OCI-LY1 (cell line): ENCODE results near the gene AKT3.

Source experiments
- H2AFZ ChIP-seq: fragments of 200-600 bp; sonication (generic), shearing (Covaris generic); 2 replicates; pipeline ENCODE4 v1.6.0; 2014; ENCODE audit warnings: antibody characterized with exemption, mild to moderate bottlenecking, low read length
- H3F3A ChIP-seq: fragments of 200-600 bp; sonication (generic), shearing (Covaris generic); 2 replicates; pipeline ENCODE4 v1.6.0; 2014; ENCODE audit warnings: mild to moderate bottlenecking, antibody characterized with exemption, low read length, moderate library complexity; ENCODE audit not compliant: insufficient read depth
- H3K27ac ChIP-seq: fragments of 200-600 bp; sonication (generic); 2 replicates; pipeline ENCODE4 v1.5.1; 2014; ENCODE audit warnings: low read length, mixed run types, mild to moderate bottlenecking, low read depth; ENCODE audit not compliant: poor library complexity, severe bottlenecking
- H3K27me3 ChIP-seq: fragments of 200-600 bp; sonication (generic); 2 replicates; pipeline ENCODE4 v1.6.0; 2014; ENCODE audit warnings: antibody characterized with exemption, mild to moderate bottlenecking, low read length, moderate library complexity; ENCODE audit not compliant: insufficient read depth
- H3K36me3 ChIP-seq: fragments of 200-600 bp; sonication (generic); 2 replicates; pipeline ENCODE4 v1.6.1; 2014; ENCODE audit warnings: mild to moderate bottlenecking, antibody characterized with exemption, low read length, moderate library complexity, mixed read lengths; ENCODE audit not compliant: insufficient read depth
- H3K4me1 ChIP-seq: fragments of 200-600 bp; sonication (generic); 2 replicates; pipeline ENCODE4 v1.5.1; 2014; ENCODE audit warnings: mild to moderate bottlenecking, low read length, moderate library complexity; ENCODE audit not compliant: insufficient read depth, severe bottlenecking
- H3K4me2 ChIP-seq: fragments of 200-600 bp; sonication (generic), shearing (Covaris generic); 2 replicates; pipeline ENCODE4 v1.6.1; 2014; ENCODE audit warnings: low read length
- H3K4me3 ChIP-seq: fragments of 200-600 bp; sonication (generic); 2 replicates; pipeline ENCODE4 v1.5.1; 2014; ENCODE audit warnings: low read length, low read depth, mild to moderate bottlenecking, mixed read lengths; ENCODE audit not compliant: poor library complexity, severe bottlenecking
- H3K79me2 ChIP-seq: fragments of 200-600 bp; shearing (Covaris generic); 2 replicates; pipeline ENCODE4 v1.6.1; 2016; ENCODE audit warnings: mixed run types, low read length, mixed read lengths; ENCODE audit not compliant: insufficient read depth
- H3K9ac ChIP-seq: fragments of 200-600 bp; sonication (generic), shearing (Covaris generic); 2 replicates; pipeline ENCODE4 v1.6.1; 2014; ENCODE audit warnings: mild to moderate bottlenecking, low read length, mixed read lengths
- H3K9me2 ChIP-seq: fragments of 200-600 bp; sonication (generic), shearing (Covaris generic); 2 replicates; pipeline ENCODE4 v1.6.1; 2014; ENCODE audit warnings: low read depth, mild to moderate bottlenecking, low read length, mixed read lengths
- H3K9me3 ChIP-seq: fragments of 200-600 bp; shearing (Covaris generic); 2 replicates; pipeline ENCODE4 v1.6.1; 2014; ENCODE audit warnings: low read length, mixed read lengths
- H4K20me1 ChIP-seq: fragments of 200-600 bp; sonication (generic), shearing (Covaris generic); 2 replicates; pipeline ENCODE4 v1.6.0; 2016; ENCODE audit warnings: mild to moderate bottlenecking, low read length; ENCODE audit not compliant: insufficient read depth
- EZH2 ChIP-seq: fragments of 200-600 bp; sonication (generic), shearing (Covaris generic); IDR thresholded peaks from 2 replicates; pipeline ENCODE4 v1.8.0; 2017; ENCODE audit warnings: borderline replicate concordance, mixed run types, mild to moderate bottlenecking, antibody characterized with exemption, low read length, moderate library complexity, mixed read lengths
- TF ChIP-seq, protein P1 (sequence below): fragments of 200-600 bp; sonication (generic), shearing (Covaris generic); IDR thresholded peaks from 2 replicates; pipeline ENCODE4 v1.5.1; 2017; ENCODE audit warnings: mild to moderate bottlenecking, antibody characterized with exemption, low read length, moderate library complexity, mixed read lengths

Gene AKT3

DNA sequence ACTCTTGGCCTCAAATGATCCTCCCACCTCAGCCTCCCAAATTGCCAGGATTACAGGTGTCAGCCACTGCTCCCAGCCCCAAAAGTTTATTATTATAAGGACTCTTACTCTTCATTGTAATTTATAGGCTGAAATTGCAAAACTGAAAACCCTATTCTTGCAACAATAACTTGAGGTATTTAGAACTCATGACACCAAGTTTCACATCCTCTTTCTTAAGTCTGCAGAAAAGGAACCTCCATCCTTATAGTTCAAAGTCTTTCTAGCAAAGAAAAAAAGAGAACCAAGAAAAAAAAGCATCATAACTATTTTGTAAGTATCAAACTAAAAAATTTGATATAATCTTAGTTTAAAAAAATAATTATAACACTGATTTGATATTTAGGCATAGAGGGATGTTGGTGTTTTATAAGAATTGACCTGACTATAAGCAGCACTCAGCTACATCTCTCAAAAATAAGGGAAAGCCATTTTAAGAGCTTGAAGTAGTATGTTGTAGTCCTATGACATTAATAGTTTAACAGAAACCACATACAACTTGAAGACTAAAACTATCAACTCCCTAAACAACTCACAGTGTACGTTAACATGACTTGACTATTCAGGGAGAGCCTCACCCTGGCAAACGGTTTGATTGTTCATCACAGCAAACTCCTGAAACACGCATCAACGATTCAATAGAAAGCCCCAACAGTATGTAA, 122.4 kb downstream of the AKT3 start:
- Histone ChIP-seq H3K79me2 (no peaks in the 10 kb centered on the region), H3K4me1 (no peaks in the 10 kb centered on the region), H2AFZ (no peak overlapping the region), H3K27me3 (no peaks in the 10 kb centered on the region), H3K9me3 (0 out of 2 replicates have a peak, but pooled peaks cover 3% of the 10 kb centered on the region), H3K36me3 (no peaks in the 10 kb centered on the region), H4K20me1 (no peaks in the 10 kb centered on the region), H3F3A (no peaks in the 10 kb centered on the region), H3K9me2 (no peaks in the 10 kb centered on the region), H3K9ac (no peak overlapping the region), H3K27ac (no peak overlapping the region), H3K4me2 (no peak overlapping the region), H3K4me3 (no peak overlapping the region)
- no peak for TF ChIP-seq EZH2
- TF ChIP-seq, protein P1, sequence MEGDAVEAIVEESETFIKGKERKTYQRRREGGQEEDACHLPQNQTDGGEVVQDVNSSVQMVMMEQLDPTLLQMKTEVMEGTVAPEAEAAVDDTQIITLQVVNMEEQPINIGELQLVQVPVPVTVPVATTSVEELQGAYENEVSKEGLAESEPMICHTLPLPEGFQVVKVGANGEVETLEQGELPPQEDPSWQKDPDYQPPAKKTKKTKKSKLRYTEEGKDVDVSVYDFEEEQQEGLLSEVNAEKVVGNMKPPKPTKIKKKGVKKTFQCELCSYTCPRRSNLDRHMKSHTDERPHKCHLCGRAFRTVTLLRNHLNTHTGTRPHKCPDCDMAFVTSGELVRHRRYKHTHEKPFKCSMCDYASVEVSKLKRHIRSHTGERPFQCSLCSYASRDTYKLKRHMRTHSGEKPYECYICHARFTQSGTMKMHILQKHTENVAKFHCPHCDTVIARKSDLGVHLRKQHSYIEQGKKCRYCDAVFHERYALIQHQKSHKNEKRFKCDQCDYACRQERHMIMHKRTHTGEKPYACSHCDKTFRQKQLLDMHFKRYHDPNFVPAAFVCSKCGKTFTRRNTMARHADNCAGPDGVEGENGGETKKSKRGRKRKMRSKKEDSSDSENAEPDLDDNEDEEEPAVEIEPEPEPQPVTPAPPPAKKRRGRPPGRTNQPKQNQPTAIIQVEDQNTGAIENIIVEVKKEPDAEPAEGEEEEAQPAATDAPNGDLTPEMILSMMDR = no peak

DNA sequence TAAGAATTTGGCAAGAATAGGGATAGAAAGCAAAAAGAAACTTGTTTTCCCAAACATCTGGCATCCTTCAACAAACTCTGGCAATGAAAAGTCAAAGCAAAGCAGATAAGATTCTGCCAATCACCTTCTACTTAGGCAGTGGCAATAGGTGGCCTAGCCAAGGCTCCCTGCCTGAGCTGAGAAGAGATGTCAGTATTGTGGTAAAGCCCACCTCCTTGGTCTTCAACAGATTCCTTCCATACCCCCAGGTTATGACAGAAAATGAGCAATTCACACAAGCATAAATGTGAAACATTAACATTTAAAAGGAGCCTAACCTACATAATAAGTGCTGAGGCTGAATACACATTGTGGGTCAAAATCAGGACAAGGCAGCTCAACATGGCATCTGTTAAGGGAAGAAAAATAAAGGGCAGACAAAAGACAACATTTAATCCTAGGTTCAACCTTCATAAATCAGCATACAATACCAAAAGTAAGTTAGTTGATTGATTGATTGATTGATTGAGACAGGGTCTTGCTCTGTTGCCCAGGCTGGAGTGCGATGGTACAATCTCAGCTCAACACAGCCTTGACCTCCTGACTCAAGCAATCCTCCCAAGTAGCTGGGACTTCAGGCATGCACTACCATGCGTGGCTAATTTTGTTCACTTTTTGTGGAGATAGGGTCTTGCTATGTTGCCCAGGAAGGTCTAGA, 123.1 kb downstream of the AKT3 start:
- H3K4me2 ChIP-seq = no peak overlapping the region
- H3K9me2 ChIP-seq = no peaks in the 10 kb centered on the region
- H3K27me3 ChIP-seq = no peaks in the 10 kb centered on the region
- no peak overlapping the region for H3K27ac ChIP-seq
- no peaks in the 10 kb centered on the region for H4K20me1 ChIP-seq
- H3K4me1 ChIP-seq = no peaks in the 10 kb centered on the region
- H2AFZ ChIP-seq = no peak overlapping the region
- no peak overlapping the region for H3K9ac ChIP-seq
- H3K4me3 ChIP-seq = no peak overlapping the region
- TF ChIP-seq, protein P1 = no peak
- no peak for TF ChIP-seq EZH2
- H3F3A ChIP-seq = no peaks in the 10 kb centered on the region
- H3K9me3 ChIP-seq = 0 out of 2 replicates have a peak, but pooled peaks cover 3% of the 10 kb centered on the region
- H3K36me3 ChIP-seq = no peaks in the 10 kb centered on the region
- no peaks in the 10 kb centered on the region for H3K79me2 ChIP-seq

DNA sequence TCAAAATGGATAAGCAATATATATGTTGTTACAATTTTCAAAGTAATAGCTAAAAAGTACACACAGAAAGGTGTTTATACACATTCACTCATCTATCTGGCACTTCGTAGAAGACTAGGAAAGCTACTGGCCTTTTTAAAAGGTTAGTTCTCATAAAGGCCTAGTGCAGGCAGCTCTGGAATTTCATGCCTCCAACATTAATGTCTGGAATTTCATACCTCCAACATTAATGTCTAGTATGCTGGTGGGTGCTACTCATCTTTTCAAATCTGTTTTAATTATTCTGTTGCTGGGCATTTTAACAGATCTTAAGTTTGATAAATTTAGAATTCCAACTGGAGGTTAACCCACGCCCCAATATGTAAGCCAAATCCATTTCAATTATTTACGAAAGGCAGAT, 124.2 kb downstream of the AKT3 start:
- H3K27ac ChIP-seq = no peak overlapping the region
- H3F3A ChIP-seq = no peaks in the 10 kb centered on the region
- H3K27me3 ChIP-seq = no peaks in the 10 kb centered on the region
- H3K4me1 ChIP-seq = no peaks in the 10 kb centered on the region
- no peaks in the 10 kb centered on the region for H3K36me3 ChIP-seq
- no peak overlapping the region for H2AFZ ChIP-seq
- no peak overlapping the region for H3K4me2 ChIP-seq
- H3K9me2 ChIP-seq = no peaks in the 10 kb centered on the region
- H3K9me3 ChIP-seq = 0 out of 2 replicates have a peak, but pooled peaks cover 3% of the 10 kb centered on the region
- H4K20me1 ChIP-seq = no peaks in the 10 kb centered on the region
- H3K4me3 ChIP-seq = no peak overlapping the region
- H3K79me2 ChIP-seq = no peaks in the 10 kb centered on the region
- no peak overlapping the region for H3K9ac ChIP-seq
- TF ChIP-seq, protein P1 = no peak
- no peak for TF ChIP-seq EZH2
